Body of pancreas (tissue), 4 donors: Measurements from ENCODE around the gene SLC38A8. TPM values are rescaled to one million over a fixed set of nuclear protein-coding genes. Genes with fewer than 3 reads are reported as not detected.

Experiments
- ATAC-seq: fragments of 150-250 bp; one replicate; pipeline ENCODE4 v1.9.1; 2016
- DNase-seq, 4 donors: peaks; one replicate each; pipeline ENCODE4 v3.0.0-alpha.2; 2019
- H3K27ac ChIP-seq, 4 donors: fragments of 200-600 bp; sonication (generic); 1 replicate in 3 of 4; 2 replicates in 1 of 4; pipeline versions ENCODE4 v1.5.1 to v1.6.1; 2016 to 2019; ENCODE audit warnings: mild to moderate bottlenecking in 1 of 4, mixed read lengths in 1 of 4, moderate library complexity in 1 of 4
- H3K27me3 ChIP-seq, 2 donors: fragments of 200-600 bp; sonication (generic); one replicate each; pipeline ENCODE4 v1.6.0; 2016; ENCODE audit warnings: mild to moderate bottlenecking in 1 of 2
- H3K36me3 ChIP-seq, 2 donors: fragments of 200-600 bp; sonication (generic); replicated peaks in 1 of 2; 2 replicates each; pipeline ENCODE4 v1.5.1; 2016; ENCODE audit warnings: low read depth in 2 of 2; ENCODE audit not compliant: insufficient read depth in 1 of 2
- H3K4me1 ChIP-seq: fragments of 200-600 bp; sonication (generic); one replicate; pipeline ENCODE4 v1.6.0; 2016
- H3K4me3 ChIP-seq, 2 donors: fragments of 200-600 bp; sonication (generic); 1 replicate in 1 of 2; 2 replicates in 1 of 2; pipeline ENCODE4 v1.5.1; 2016 to 2019
- H3K9me3 ChIP-seq, 3 donors: fragments of 200-600 bp; sonication (generic); 1 replicate in 2 of 3; 2 replicates in 1 of 3; pipeline ENCODE4 v1.5.1; 2016
- CTCF ChIP-seq, 7 experiments: fragments of 450-650 bp in 4 of 7; fragments of 200-600 bp in 3 of 7; sonication (generic) in 3 of 7; IDR thresholded peaks; one replicate each; pipeline ENCODE4 v1.5.1; 2016 to 2019; ENCODE audit warnings: antibody characterized with exemption in 7 of 7
- POLR2A ChIP-seq, 3 donors: fragments of 450-650 bp; IDR thresholded peaks; one replicate each; pipeline ENCODE4 v1.6.1; 2016; ENCODE audit warnings: antibody characterized with exemption in 3 of 3, mild to moderate bottlenecking in 2 of 3
- WGBS, 2 donors: methylation state at CpG; one replicate each; pipeline ENCODE4 v1.1.5; 2017; 5-methylcytosine and 5-hydroxymethylcytosine counted together
- intact Hi-C: fragments of 100-400 bp; cut with DNase I; formaldehyde crosslinking; loops from one replicate; pipeline ENCODE4 v1.15.1; 2023
- total RNA-seq, 2 donors: library from RNA; depleted of rRNA; stranded (reverse); fragments of >200 nt; gene quantifications; one replicate each; pipeline ENCODE4 v1.1.0, GENCODE V29; 2016

Gene SLC38A8
- total RNA-seq, 2 donors from 2014 or later: not detected

GRCh38 chr16:84068041-84068440 lies 25.4 kb upstream of the SLC38A8 start:
- WGBS, 2 donors: 89 to 95% methylated on average over 8 of the region's 8 CpGs
- Histone ChIP-seq H3K4me3 (no peak overlapping the region), H3K9me3 (no peaks in the 10 kb centered on the region), H3K36me3 (peaks cover 0 to 40% of the 10 kb centered on the region in 2 donors), H3K4me1 (no peaks in the 10 kb centered on the region), H3K27ac (no peak overlapping the region), H3K27me3 (no peaks in the 10 kb centered on the region)
- TF ChIP-seq POLR2A (IDR thresholded peaks at IDR 0.05) (no peak), CTCF (IDR thresholded peaks at IDR 0.05) (no peak)
- DNase-seq (no peak), ATAC-seq (no peak)
- intact Hi-C loops: loop anchor here (10.0 kb wide), 1 partner anchor 243 kb away; no protein-coding TSS in a partner anchor

- no peaks in the 10 kb centered on the region for H3K9me3 ChIP-seq
- 84 to 90% methylated on average over 9 of the region's 9 CpGs for WGBS, 2 donors
- H3K27ac ChIP-seq: no peak overlapping the region
- TF ChIP-seq CTCF (IDR thresholded peaks at IDR 0.05) (no peak), POLR2A (IDR thresholded peaks at IDR 0.05) (no peak)
- no peak for DNase-seq
- no peak for ATAC-seq
- H3K4me1 ChIP-seq: no peaks in the 10 kb centered on the region
- H3K4me3 ChIP-seq: no peak overlapping the region
- H3K36me3 ChIP-seq: peaks cover 0 to 36% of the 10 kb centered on the region in 2 donors
- no peaks in the 10 kb centered on the region for H3K27me3 ChIP-seq
- intact Hi-C loops: loop anchor here (10.0 kb wide), 1 partner anchor 243 kb away; no protein-coding TSS in a partner anchor
These were observed 25.0 kb upstream of the SLC38A8 start for GRCh38 chr16:84067640-84068039.

- ATAC-seq (peak; percentile 56), DNase-seq (peak; percentile 54 to 75 (median 62))
- Histone ChIP-seq H3K27me3 (no peaks in the 10 kb centered on the region), H3K9me3 (no peaks in the 10 kb centered on the region), H3K4me1 (no peaks in the 10 kb centered on the region), H3K27ac (no peak overlapping the region), H3K4me3 (no peak overlapping the region), H3K36me3 (peaks cover 3 to 45% of the 10 kb centered on the region in 2 donors)
- 36 to 43% methylated on average over 12 of the region's 12 CpGs for WGBS, 2 donors
- TF ChIP-seq CTCF (IDR thresholded peaks at IDR 0.05) (peak; percentile 27 to 69 (median 67)), POLR2A (IDR thresholded peaks at IDR 0.05) (no peak)
- intact Hi-C loops: loop anchor here (10.0 kb wide), 1 partner anchor 241 kb away; no protein-coding TSS in a partner anchor
These were observed 23.0 kb upstream of the SLC38A8 start for GRCh38 chr16:84065536-84066132.

- H3K36me3 ChIP-seq: peaks cover 9 to 50% of the 10 kb centered on the region in 2 donors
- intact Hi-C loops: loop anchor here (5.0 to 10.0 kb wide), 2 partner anchors 97 to 239 kb away; partner anchors contain the start of gene NECAB2
- WGBS, 2 donors: 87 to 90% methylated on average over 4 of the region's 4 CpGs
- no peak overlapping the region for H3K27ac ChIP-seq
- H3K4me3 ChIP-seq: no peak overlapping the region
- ATAC-seq (no peak), DNase-seq (no peak)
- no peaks in the 10 kb centered on the region for H3K9me3 ChIP-seq
- H3K27me3 ChIP-seq: no peaks in the 10 kb centered on the region
- no peaks in the 10 kb centered on the region for H3K4me1 ChIP-seq
- no peak for TF ChIP-seq POLR2A (IDR thresholded peaks at IDR 0.05)
- TF ChIP-seq CTCF (IDR thresholded peaks at IDR 0.05): no peak
These were observed 21.4 kb upstream of the SLC38A8 start for GRCh38 chr16:84063980-84064379.
